Stimulated activated CD8-positive, alpha-beta memory T cell treated with anti-CD3 and anti-CD28 coated beads, Interleukin-15, amount 100 ng/mL, for 4 hours (primary cell): Measurements from ENCODE around the gene PLA2R1.

Experiments used
- DNase-seq, 2 donors: peaks; one replicate each; pipeline ENCODE4 v3.0.0-alpha.2; 2020; ENCODE audit warnings: low read depth in 2 of 2

PLA2R1 gene

DNA sequence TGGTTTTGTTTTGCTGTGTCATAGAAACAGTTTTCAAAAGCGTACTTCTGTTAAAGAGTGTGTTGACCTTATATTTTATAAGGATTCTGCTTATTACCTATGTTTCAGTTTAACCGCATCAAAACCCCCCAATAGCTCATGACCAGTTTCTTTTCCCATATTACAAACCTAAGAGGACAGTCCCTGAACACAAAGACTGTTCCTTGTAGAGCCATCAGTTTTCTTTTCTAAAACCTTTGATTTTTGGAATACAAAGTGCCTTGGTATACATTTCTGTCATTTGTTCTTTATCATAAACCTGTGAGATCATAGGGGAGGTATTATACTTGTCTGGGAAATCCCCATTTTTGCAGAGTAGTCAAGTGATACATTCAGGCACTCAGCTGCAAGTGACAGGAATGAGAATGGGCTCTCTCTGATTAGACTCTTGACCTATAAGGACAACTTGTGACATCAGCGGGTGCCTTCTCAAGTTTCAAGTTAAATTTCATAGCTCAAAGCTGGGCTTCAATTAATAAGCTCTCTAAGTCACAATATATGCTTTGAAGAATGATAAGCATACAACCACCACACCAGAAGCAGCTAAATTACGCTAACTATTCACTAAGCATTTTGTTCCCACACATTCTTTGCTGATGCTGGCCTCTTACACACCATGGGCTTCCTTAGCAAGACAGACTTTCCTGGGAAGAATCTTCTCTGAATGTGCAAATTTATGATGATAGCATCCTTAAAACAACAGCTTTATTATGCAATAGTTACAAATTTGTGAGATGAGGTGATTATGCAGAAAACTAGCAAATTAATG, 167.0 kb downstream of the PLA2R1 start:
- no peak for DNase-seq

DNA sequence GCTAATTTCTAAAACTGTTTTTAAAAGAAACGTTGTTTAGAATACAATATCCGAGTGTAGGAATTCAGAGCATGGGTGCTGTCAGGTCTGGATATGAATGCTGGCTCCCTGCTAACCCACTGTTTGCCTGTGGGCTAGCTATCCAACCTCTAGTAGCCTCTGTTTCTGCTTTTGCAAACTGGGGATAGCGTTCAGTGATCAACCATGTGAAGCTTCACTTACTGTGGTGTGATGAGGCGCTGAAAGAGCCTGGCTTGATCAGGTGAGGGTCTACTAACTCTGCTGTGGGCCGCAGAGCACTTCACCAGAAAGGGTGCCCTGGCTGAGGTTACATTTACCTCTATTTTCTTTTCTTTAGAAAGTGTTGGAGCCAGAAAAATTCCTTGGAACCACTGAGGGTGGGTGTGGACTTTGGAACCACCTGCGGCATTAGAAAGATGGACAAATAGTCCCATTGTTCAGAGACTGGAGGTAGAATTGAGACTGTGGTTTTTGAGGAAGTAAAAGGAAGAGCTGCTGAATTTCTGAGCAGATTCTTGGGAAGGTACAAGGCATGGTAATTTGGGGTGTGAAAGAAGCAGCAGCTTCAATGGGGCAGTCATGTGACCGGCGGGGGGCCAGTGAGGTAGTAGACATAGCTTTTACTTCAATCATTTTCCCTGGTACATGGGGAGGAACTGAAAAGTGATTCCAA, 168.1 kb downstream of the PLA2R1 start:
- DNase-seq, result no peak

DNA sequence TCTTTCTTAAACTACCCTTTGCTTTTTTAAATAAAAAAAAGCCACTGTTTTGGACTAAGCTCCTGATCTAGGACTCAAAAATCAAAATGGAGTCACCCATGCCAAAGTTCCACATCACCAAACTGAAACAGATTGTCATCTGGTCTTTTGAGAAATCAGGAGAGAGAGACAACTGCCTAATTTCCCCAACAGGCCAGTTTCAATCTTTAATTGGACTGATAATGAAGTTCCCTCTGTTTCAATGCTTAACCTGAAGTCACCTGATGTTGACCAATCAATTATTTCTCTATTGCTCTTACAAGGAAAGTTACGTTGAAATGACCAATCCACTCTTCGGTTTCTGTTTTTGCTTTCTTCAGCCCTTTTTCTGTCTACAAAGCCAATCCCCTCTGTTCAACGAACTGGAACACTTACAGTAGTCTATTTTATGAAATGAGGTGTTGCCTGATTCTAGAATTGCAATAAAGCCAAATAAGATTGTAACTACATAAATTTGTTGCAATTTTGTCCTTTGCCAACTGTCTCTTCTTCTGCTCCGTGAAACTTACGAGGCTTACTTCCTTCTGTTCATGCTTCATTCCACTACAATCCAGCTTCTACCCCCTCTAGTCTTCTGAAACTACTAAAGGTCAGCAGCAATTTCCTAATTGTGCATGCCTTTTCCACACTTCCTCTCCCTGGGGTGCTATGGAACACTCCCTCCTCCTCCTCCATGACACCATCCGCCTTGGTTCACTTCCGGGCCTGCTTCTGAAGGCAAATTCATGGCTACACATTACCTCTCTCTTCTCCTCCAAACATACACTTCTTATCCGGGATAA, 169.2 kb downstream of the PLA2R1 start:
- no peak for DNase-seq

DNA sequence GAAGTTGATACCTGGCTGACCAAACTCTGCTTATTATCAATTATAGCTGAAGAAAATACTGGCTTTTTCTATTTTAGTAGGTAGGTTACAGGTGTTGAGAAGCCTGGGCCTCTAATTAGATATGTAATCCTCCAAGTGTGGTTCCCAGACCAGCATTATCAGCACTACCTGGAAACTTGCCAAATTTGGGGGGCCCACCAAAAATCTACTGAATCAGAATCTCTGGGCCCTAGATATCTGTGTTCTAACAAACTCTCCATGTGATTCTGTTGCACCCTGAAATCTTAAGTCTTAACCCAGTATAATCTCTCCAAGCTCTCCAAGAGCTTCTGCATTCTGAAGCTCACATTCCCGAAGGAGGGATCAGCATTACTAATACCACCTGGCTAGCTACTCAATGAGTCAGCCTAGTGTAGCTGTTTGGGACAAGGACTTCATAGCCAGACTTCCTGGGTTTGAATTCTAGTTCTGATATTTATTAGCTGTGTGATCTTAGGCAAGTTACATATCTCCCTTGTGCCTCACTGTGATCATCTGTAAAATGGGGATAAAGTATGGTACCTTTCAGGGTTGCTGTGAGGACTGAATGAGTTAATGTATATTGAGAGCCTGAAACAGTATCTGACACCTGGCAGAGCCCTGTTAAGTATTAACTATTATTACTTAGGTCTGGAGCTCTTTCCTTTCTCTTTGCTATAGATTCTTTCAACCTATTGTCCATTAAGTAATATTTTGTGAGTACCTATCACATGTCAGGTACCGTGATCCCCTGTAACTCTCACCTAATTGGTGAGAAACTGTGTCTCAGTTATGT, 170.3 kb downstream of the PLA2R1 start:
- DNase-seq, result no peak

DNA sequence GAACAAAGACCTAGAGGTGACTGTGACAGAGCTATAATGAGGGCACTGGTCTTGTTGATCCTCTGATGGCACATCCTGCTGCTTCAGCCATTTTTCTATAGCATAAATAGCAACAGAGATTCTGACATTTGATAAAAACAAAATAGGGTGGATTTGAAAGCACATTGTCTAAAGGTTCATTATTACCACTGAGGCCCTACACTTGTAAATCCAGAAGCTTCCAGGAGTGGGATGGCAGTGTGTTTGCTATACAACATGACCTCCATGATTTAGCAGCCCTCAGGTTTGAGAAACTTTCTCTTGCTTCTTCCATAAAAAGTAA, 171.2 kb downstream of the PLA2R1 start:
- DNase-seq, result no peak

DNA sequence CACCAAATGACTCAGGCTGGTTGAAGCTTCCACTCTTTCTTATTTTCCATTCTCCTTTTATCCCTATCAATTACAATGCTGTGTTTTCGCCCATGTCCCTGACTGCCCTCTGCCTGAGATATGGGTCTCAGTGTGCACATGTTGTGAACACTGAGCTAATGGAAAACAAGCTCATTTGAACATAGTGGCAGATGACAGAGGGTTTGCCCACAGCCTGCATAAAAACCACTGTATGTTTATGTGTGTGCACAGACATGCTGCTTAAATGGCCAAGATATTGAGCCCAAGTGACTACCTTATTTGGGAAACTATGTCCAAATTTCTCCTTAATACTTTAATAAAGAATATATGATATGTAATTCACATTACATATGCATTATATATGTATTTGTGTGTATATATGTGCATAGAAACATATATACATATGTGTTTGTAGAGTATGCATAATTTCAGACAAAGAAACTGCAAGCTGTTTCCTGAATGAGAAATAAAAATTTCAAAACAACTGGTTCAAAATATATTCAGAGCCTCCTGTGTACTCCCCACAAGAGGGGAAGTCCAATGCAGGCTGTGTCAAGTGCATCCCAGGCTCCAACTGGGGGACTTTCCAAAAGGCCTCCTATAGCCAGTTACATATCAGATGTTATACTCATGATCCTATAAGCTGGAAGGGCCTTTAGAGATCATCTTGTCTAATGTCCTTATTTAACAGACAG, 171.7 kb downstream of the PLA2R1 start:
- no peak for DNase-seq

DNA sequence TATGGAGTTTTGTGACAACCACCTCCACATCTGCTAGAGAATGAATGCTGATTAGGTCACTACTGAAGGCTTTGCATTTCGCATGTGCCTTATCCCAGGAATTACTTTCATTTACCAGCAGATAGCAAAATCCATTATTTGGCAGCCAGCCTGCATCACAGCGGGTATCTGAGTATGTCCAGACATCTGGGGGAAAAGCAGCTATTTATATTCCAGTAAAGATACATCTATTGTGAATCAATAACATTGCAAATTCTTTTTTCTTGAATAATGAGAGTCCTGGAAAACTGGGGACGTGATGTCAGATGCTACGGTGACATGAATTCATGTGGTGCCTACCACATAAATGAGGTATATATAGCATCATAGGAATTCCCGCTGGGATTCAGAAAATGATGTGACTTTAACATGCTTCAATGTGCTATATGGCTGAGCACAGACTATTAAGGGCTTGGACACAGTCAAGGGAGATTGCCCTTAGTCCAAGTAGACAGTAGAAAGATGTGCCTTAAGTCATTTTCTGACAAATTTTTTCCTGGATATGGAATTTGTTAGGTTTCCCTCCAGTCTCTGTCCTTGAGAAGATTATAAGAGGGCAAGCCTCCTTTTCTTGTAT, 180.2 kb downstream of the PLA2R1 start:
- no peak for DNase-seq
